SK-N-SH treated with all-trans-retinoic acid at 6 μM for 48 hours (cell line): ENCODE measurements around the gene EEF2.

Experiments
- ARNTL ChIP-seq: fragments of 450-650 bp; formaldehyde crosslinking; IDR thresholded peaks from 2 replicates; pipeline ENCODE4 v1.5.0; 2020; ENCODE audit warnings: low read depth, mild to moderate bottlenecking, moderate library complexity, borderline replicate concordance
- GLIS3 ChIP-seq: fragments of 250-450 bp; sonication (Bioruptor Pico); IDR thresholded peaks from 2 replicates; pipeline ENCODE4 v1.5.0; 2020; ENCODE audit warnings: mild to moderate bottlenecking, moderate library complexity
- TCF4 ChIP-seq: fragments of 250-450 bp; sonication (Bioruptor Pico); IDR thresholded peaks from 2 replicates; pipeline ENCODE4 v1.8.0; 2021; ENCODE audit warnings: mild to moderate bottlenecking, moderate library complexity, borderline replicate concordance
- ZFP3 ChIP-seq: fragments of 250-450 bp; sonication (Bioruptor Pico); IDR thresholded peaks from 2 replicates; pipeline ENCODE4 v1.5.0; 2020; ENCODE audit warnings: mild to moderate bottlenecking, moderate library complexity
- ZFP30 ChIP-seq: fragments of 450-650 bp; formaldehyde crosslinking; IDR thresholded peaks from 2 replicates; pipeline ENCODE4 v1.5.0; 2022; ENCODE audit warnings: mild to moderate bottlenecking, moderate library complexity
- ZNF70 ChIP-seq: fragments of 450-650 bp; formaldehyde crosslinking; IDR thresholded peaks from 2 replicates; pipeline ENCODE4 v1.5.0; 2020; ENCODE audit warnings: mild to moderate bottlenecking, moderate library complexity
- ZNF8 ChIP-seq: fragments of 450-650 bp; formaldehyde crosslinking; IDR thresholded peaks from 2 replicates; pipeline ENCODE4 v1.5.0; 2020; ENCODE audit warnings: mild to moderate bottlenecking, moderate library complexity
- TF ChIP-seq, protein P1 (sequence below): fragments of 250-450 bp; sonication (Bioruptor Pico); IDR thresholded peaks from 2 replicates; pipeline ENCODE4 v1.8.0; 2020; ENCODE audit warnings: mild to moderate bottlenecking, moderate library complexity, borderline replicate concordance
- TF ChIP-seq, protein P2 (sequence below): fragments of 250-450 bp; sonication (Bioruptor Pico); IDR thresholded peaks from 2 replicates; pipeline ENCODE4 v1.5.1; 2020; ENCODE audit warnings: low read depth, mild to moderate bottlenecking, moderate library complexity

GRCh38 chr19:3950871-3951861 lies 34.1 kb downstream of the EEF2 start:
- TF ChIP-seq, protein P1, sequence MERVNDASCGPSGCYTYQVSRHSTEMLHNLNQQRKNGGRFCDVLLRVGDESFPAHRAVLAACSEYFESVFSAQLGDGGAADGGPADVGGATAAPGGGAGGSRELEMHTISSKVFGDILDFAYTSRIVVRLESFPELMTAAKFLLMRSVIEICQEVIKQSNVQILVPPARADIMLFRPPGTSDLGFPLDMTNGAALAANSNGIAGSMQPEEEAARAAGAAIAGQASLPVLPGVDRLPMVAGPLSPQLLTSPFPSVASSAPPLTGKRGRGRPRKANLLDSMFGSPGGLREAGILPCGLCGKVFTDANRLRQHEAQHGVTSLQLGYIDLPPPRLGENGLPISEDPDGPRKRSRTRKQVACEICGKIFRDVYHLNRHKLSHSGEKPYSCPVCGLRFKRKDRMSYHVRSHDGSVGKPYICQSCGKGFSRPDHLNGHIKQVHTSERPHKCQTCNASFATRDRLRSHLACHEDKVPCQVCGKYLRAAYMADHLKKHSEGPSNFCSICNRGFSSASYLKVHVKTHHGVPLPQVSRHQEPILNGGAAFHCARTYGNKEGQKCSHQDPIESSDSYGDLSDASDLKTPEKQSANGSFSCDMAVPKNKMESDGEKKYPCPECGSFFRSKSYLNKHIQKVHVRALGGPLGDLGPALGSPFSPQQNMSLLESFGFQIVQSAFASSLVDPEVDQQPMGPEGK (CRISPR knock-in tag) = no peak
- no peak for TF ChIP-seq ZNF70
- TF ChIP-seq TCF4 (CRISPR knock-in tag) = no peak
- TF ChIP-seq ZNF8 (CRISPR knock-in tag) = no peak
- TF ChIP-seq ARNTL = no peak
- no peak for TF ChIP-seq ZFP30 (CRISPR knock-in tag)
- TF ChIP-seq, protein P2, sequence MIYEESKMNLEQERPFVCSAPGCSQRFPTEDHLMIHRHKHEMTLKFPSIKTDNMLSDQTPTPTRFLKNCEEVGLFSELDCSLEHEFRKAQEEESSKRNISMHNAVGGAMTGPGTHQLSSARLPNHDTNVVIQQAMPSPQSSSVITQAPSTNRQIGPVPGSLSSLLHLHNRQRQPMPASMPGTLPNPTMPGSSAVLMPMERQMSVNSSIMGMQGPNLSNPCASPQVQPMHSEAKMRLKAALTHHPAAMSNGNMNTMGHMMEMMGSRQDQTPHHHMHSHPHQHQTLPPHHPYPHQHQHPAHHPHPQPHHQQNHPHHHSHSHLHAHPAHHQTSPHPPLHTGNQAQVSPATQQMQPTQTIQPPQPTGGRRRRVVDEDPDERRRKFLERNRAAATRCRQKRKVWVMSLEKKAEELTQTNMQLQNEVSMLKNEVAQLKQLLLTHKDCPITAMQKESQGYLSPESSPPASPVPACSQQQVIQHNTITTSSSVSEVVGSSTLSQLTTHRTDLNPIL (CRISPR knock-in tag) = no peak
- TF ChIP-seq ZFP3 (CRISPR knock-in tag) = no peak
- no peak for TF ChIP-seq GLIS3
